Measurements from ENCODE around the gene PRR20B. TPM values are rescaled to one million over a fixed set of nuclear protein-coding genes. Genes with fewer than 3 reads are reported as not detected.
"Not testable (repeated sequence)": the region's sequence is repeated elsewhere in the genome, so short reads cannot be mapped to it uniquely, and the experiment has no call there.

PRR20B gene
- total RNA-seq, 3 donors from 2014 or later (not counting 1 experiment from before 2014, with no cell fraction given), result not detected

DNA sequence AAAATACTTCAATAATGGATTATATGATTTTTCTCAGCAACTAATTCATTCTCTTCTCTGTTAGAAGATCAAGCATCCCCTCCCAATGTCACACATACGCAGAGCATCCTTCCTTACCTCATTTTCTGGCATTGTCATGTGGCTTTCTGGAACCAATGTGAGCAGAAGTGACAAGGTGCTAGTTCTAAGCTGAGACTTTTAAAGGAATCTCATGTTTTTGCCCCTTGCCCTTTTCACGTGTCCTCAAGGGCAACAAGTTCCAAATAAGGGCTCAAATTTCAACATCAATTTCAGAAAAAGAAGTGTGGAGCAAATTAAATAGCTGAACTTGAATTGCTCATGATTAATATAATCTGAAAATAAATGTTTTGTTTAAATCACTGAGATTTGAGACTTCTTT is 11.2 kb upstream of the PRR20B start:
- ATAC-seq (no peak), DNase-seq (no peak)
- no peaks in the 10 kb centered on the region for H3K4me1 Mint-ChIP-seq
- H3K4me3 ChIP-seq (ENCODE audit: low read length), result no peak overlapping the region
- H3K27ac Mint-ChIP-seq, result no peak overlapping the region
- H3K9me3 ChIP-seq (ENCODE audit: control insufficient read depth, insufficient read depth, low read length), result no peaks in the 10 kb centered on the region
- intact Hi-C loops (cut with micrococcal nuclease), result no loop called here
- TF ChIP-seq, protein P1, sequence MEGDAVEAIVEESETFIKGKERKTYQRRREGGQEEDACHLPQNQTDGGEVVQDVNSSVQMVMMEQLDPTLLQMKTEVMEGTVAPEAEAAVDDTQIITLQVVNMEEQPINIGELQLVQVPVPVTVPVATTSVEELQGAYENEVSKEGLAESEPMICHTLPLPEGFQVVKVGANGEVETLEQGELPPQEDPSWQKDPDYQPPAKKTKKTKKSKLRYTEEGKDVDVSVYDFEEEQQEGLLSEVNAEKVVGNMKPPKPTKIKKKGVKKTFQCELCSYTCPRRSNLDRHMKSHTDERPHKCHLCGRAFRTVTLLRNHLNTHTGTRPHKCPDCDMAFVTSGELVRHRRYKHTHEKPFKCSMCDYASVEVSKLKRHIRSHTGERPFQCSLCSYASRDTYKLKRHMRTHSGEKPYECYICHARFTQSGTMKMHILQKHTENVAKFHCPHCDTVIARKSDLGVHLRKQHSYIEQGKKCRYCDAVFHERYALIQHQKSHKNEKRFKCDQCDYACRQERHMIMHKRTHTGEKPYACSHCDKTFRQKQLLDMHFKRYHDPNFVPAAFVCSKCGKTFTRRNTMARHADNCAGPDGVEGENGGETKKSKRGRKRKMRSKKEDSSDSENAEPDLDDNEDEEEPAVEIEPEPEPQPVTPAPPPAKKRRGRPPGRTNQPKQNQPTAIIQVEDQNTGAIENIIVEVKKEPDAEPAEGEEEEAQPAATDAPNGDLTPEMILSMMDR (IDR thresholded peaks at IDR 0.05), result no peak
- H3K36me3 ChIP-seq (ENCODE audit: control insufficient read depth, insufficient read depth, low read length), result no peaks in the 10 kb centered on the region
- H3K36me3 Mint-ChIP-seq, result no peaks in the 10 kb centered on the region
- H3K27ac ChIP-seq (ENCODE audit: low read length), result no peak overlapping the region
- H3K4me1 ChIP-seq (ENCODE audit: control insufficient read depth, insufficient read depth, low read length), result no peaks in the 10 kb centered on the region
- H3K27me3 ChIP-seq (ENCODE audit: control insufficient read depth, insufficient read depth, low read length), result no peaks in the 10 kb centered on the region
- no peaks in the 10 kb centered on the region for H3K27me3 Mint-ChIP-seq (ENCODE audit: low read depth in 2 of 2)
- H3K4me3 Mint-ChIP-seq, result no peak overlapping the region
- peaks cover 9 to 17% of the 10 kb centered on the region in 2 donors for H3K9me3 Mint-ChIP-seq
- WGBS (ENCODE audit: insufficient coverage), result 87% methylated on average over 2 of the region's 2 CpGs

DNA sequence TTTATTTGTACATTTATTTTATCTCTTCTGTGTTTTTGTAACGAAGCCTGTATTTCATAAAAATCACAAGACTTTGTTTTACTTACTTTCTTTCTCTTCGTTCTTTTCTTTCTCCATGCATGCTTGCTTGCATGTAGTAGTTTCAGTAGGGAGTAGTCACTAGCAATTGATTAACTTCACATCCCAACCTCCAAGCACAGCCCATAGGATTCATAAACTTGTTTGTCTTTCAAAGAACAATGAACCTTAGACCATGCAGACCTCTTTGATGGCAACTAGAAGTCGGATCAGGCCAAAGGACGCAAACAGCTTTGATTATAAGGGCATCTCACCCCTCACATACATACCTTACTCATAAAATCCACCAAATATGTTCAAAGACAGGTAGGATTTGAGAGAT is 9.7 kb upstream of the PRR20B start:
- Histone ChIP-seq H3K4me1 (ENCODE audit: control insufficient read depth, insufficient read depth, low read length) (no peaks in the 10 kb centered on the region), H3K27me3 (ENCODE audit: control insufficient read depth, insufficient read depth, low read length) (no peaks in the 10 kb centered on the region), H3K4me3 (ENCODE audit: low read length) (no peak overlapping the region), H3K27ac (ENCODE audit: low read length) (no peak overlapping the region), H3K9me3 (ENCODE audit: control insufficient read depth, insufficient read depth, low read length) (no peaks in the 10 kb centered on the region), H3K36me3 (ENCODE audit: control insufficient read depth, insufficient read depth, low read length) (no peaks in the 10 kb centered on the region)
- H3K27ac Mint-ChIP-seq, result no peak overlapping the region
- H3K36me3 Mint-ChIP-seq, result no peaks in the 10 kb centered on the region
- no peaks in the 10 kb centered on the region for H3K4me1 Mint-ChIP-seq
- H3K4me3 Mint-ChIP-seq, result no peak overlapping the region
- peaks cover 9 to 12% of the 10 kb centered on the region in 2 donors for H3K9me3 Mint-ChIP-seq
- DNase-seq (no peak), ATAC-seq (no peak)
- 94% methylated on average over 2 of the region's 4 CpGs for WGBS (ENCODE audit: insufficient coverage)
- intact Hi-C loops (cut with micrococcal nuclease), result no loop called here
- no peaks in the 10 kb centered on the region for H3K27me3 Mint-ChIP-seq (ENCODE audit: low read depth in 2 of 2)
- TF ChIP-seq, protein P1 (IDR thresholded peaks at IDR 0.05), result no peak

DNA sequence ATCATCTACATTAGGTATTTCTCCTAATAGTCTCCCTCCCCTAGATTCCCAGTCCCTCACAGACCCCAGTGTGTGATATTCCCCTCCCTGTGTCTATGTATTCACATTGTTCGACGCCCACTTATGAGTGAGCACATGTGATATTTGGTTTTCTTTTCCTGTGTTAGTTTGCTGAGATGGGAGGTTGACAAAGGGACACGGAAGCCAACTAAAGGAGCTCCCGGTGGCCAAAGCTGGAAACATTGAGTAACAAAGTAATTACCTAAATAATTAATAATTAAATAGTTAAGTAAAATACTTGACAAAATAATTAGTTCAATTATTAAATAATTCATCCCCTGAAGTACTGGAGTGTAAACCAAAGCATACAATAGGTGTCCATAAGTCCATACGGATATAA is 8.3 kb upstream of the PRR20B start:
- ATAC-seq (no peak), DNase-seq (no peak)
- no peak overlapping the region for H3K4me3 Mint-ChIP-seq
- WGBS (ENCODE audit: insufficient coverage), result 94% methylated on average over 2 of the region's 5 CpGs
- no peaks in the 10 kb centered on the region for H3K27me3 Mint-ChIP-seq (ENCODE audit: low read depth in 2 of 2)
- Histone ChIP-seq H3K9me3 (ENCODE audit: control insufficient read depth, insufficient read depth, low read length) (no peaks in the 10 kb centered on the region), H3K4me1 (ENCODE audit: control insufficient read depth, insufficient read depth, low read length) (no peaks in the 10 kb centered on the region), H3K27ac (ENCODE audit: low read length) (no peak overlapping the region), H3K4me3 (ENCODE audit: low read length) (no peak overlapping the region), H3K27me3 (ENCODE audit: control insufficient read depth, insufficient read depth, low read length) (no peaks in the 10 kb centered on the region), H3K36me3 (ENCODE audit: control insufficient read depth, insufficient read depth, low read length) (no peaks in the 10 kb centered on the region)
- TF ChIP-seq, protein P1 (IDR thresholded peaks at IDR 0.05), result no peak
- H3K36me3 Mint-ChIP-seq, result no peaks in the 10 kb centered on the region
- H3K27ac Mint-ChIP-seq, result no peak overlapping the region
- intact Hi-C loops (cut with micrococcal nuclease), result no loop called here
- H3K4me1 Mint-ChIP-seq, result no peaks in the 10 kb centered on the region
- H3K9me3 Mint-ChIP-seq, result peaks cover 5 to 9% of the 10 kb centered on the region in 2 donors

DNA sequence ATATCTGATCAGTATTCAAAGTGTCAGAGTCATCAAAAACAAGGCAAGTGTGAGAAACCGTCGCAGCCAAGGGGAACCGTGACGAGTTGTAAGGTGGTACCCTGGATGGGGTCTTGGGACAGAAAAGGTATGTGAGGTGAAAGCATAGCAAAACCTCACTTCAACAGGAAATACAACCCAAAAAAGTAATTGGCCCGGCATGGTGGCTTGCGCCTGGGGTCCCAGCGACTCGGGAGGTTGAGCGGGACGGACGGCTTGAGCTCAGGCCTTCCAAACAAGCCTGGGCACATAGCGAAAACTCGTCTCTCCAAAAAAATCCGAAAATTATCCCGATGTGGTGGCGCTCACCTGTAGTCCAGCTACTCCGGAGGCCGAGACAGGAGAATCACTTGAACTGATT is 7.5 kb upstream of the PRR20B start:
- H3K27me3 ChIP-seq (ENCODE audit: control insufficient read depth, insufficient read depth, low read length); intact Hi-C loops (cut with micrococcal nuclease); H3K9me3 Mint-ChIP-seq; H3K4me1 Mint-ChIP-seq; ATAC-seq; DNase-seq; H3K4me3 Mint-ChIP-seq; H3K4me3 ChIP-seq (ENCODE audit: low read length); H3K27ac ChIP-seq (ENCODE audit: low read length); H3K36me3 Mint-ChIP-seq; H3K4me1 ChIP-seq (ENCODE audit: control insufficient read depth, insufficient read depth, low read length); H3K27me3 Mint-ChIP-seq (ENCODE audit: low read depth in 2 of 2); H3K36me3 ChIP-seq (ENCODE audit: control insufficient read depth, insufficient read depth, low read length); H3K9me3 ChIP-seq (ENCODE audit: control insufficient read depth, insufficient read depth, low read length); H3K27ac Mint-ChIP-seq: not testable (repeated sequence)
- WGBS (ENCODE audit: insufficient coverage), result no CpG with 5 or more reads among the region's 18 CpGs

DNA sequence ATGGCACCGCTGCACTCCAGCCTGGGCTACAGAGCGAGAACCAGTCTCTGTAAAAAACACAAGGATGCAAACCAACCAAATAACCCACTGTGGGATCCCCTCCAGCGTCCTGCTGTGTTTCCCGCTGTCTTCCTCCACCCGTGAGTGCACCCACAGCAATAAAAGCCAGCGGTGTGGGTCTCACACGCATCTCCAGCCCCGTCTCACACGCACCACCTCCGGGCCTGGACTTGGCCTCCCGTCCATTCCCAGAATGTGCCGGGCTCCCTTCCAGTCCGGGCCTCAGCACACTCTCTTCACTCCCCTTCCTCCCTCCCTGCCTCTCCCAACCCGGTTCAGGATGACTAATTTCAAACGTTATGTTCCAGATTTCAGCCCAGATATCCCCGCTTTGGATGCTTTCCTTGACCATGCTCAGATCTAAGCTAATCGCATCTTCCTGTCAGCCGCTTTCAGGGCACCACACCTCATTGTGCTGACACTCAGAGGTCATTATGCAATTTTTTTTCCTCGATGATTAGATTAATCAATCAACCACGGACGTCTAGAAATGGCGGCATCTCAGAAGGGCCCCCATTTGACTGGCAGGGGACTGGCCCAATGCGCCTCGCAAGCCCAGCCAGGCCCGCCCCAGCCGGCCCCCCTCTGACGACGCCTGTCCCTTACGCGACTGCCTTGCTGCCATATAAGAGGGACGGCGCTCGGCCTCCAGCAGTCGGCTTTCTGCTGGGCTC is 6.9 kb upstream of the PRR20B start, which contains the start of gene PRR20A:
TSS of gene PRR20A (plus strand) at position 684 of the 734 bp plus-strand sequence. CDS start 387 bp downstream, outside the sequence.
- H3K4me3 ChIP-seq (ENCODE audit: low read length); H3K27ac Mint-ChIP-seq; H3K27ac ChIP-seq (ENCODE audit: low read length); H3K27me3 Mint-ChIP-seq (ENCODE audit: low read depth in 2 of 2); H3K27me3 ChIP-seq (ENCODE audit: control insufficient read depth, insufficient read depth, low read length); ATAC-seq; H3K4me1 ChIP-seq (ENCODE audit: control insufficient read depth, insufficient read depth, low read length); DNase-seq; H3K36me3 ChIP-seq (ENCODE audit: control insufficient read depth, insufficient read depth, low read length); intact Hi-C loops (cut with micrococcal nuclease); H3K9me3 Mint-ChIP-seq; H3K4me3 Mint-ChIP-seq; H3K4me1 Mint-ChIP-seq; H3K9me3 ChIP-seq (ENCODE audit: control insufficient read depth, insufficient read depth, low read length); H3K36me3 Mint-ChIP-seq: not testable (repeated sequence)
- WGBS (ENCODE audit: insufficient coverage), result 92% methylated on average over 11 of the region's 34 CpGs

DNA sequence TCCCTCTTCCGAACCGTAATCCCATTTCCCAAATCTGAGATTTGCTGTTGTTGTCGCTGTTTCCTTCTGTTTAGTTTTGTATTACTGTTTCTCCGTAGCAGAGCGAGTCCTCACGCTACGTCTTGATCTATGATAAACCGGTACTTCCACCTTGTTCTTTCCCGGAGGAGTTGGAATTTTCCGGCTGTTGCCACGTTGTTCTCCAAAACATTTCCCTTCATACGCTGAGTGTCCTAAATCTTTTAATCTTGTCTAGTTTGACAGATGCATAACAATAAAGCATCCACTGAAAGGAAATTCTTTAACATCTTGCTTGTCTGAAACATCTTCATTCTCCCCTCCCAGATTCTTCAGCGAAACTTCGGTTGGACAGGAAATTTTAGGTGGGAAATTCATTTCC is 818 bp downstream of the PRR20B start:
- 92% methylated on average over 6 of the region's 14 CpGs for WGBS (ENCODE audit: insufficient coverage)
- H3K27ac ChIP-seq (ENCODE audit: low read length); H3K27me3 ChIP-seq (ENCODE audit: control insufficient read depth, insufficient read depth, low read length); H3K36me3 Mint-ChIP-seq; H3K9me3 ChIP-seq (ENCODE audit: control insufficient read depth, insufficient read depth, low read length); H3K27me3 Mint-ChIP-seq (ENCODE audit: low read depth in 2 of 2); H3K36me3 ChIP-seq (ENCODE audit: control insufficient read depth, insufficient read depth, low read length); H3K4me3 ChIP-seq (ENCODE audit: low read length); H3K4me1 ChIP-seq (ENCODE audit: control insufficient read depth, insufficient read depth, low read length); DNase-seq; H3K4me1 Mint-ChIP-seq; H3K27ac Mint-ChIP-seq; H3K9me3 Mint-ChIP-seq; intact Hi-C loops (cut with micrococcal nuclease); H3K4me3 Mint-ChIP-seq; ATAC-seq: not testable (repeated sequence)
